Calu3 (cell line): ENCODE results near the gene FBXL7. TPM values are rescaled to one million over a fixed set of nuclear protein-coding genes. Genes with fewer than 3 reads are reported as not detected.

Source experiments
- BruUV-seq: library from RNA; stranded (reverse); fragments of 400-500 nt; replicated peaks from 2 replicates; lab custom pipeline; 2021; lab: Mats Ljungman, UMichigan
- CTCF ChIA-PET: fragments of 300-600 bp; sonication (Branson Sonifier 250); formaldehyde crosslinking; loops from one replicate; lab custom pipeline; 2022; ENCODE audit warnings: antibody characterized with exemption; lab: Charles Lee
- DNase-seq: peaks from one replicate; pipeline ENCODE4 v3.0.0; 2022
- H3K27ac Mint-ChIP-seq: one replicate; pipeline ENCODE4 v1.8.0; 2022; ENCODE audit warnings: mixed read lengths; ENCODE audit not compliant: unreplicated experiment
- H3K27me3 Mint-ChIP-seq: one replicate; pipeline ENCODE4 v1.8.0; 2022; ENCODE audit warnings: mixed read lengths; ENCODE audit not compliant: unreplicated experiment
- H3K36me3 Mint-ChIP-seq: one replicate; pipeline ENCODE4 v1.8.0; 2022; ENCODE audit warnings: mild to moderate bottlenecking, moderate library complexity, mixed read lengths; ENCODE audit not compliant: insufficient read depth, unreplicated experiment
- H3K4me1 Mint-ChIP-seq: one replicate; pipeline ENCODE4 v1.8.0; 2022; ENCODE audit warnings: mild to moderate bottlenecking, low read depth, mixed read lengths; ENCODE audit not compliant: unreplicated experiment
- H3K4me3 Mint-ChIP-seq: one replicate; pipeline ENCODE4 v1.8.0; 2022; ENCODE audit warnings: mild to moderate bottlenecking, low read depth, moderate library complexity, mixed read lengths; ENCODE audit not compliant: unreplicated experiment
- H3K9me3 Mint-ChIP-seq: one replicate; pipeline ENCODE4 v1.8.0; 2022; ENCODE audit warnings: low read depth, mixed read lengths; ENCODE audit not compliant: unreplicated experiment
- intact Hi-C: fragments of 100-400 bp; cut with micrococcal nuclease; formaldehyde crosslinking; loops from one replicate; pipeline ENCODE4 v1.10.0; 2022; ENCODE audit not compliant: unreplicated experiment
- total RNA-seq: library from RNA; stranded (reverse); gene quantifications from 2 replicates; pipeline ENCODE4 v1.2.3, GENCODE V29; 2022
- TF ChIP-seq, protein P1 (sequence below): fragments of 200-600 bp; IDR thresholded peaks from one replicate; pipeline ENCODE4 v1.8.0; 2022; ENCODE audit warnings: antibody characterized with exemption; ENCODE audit not compliant: unreplicated experiment

FBXL7 gene
- total RNA-seq, 1 experiment from 2014 or later: not detected

DNA sequence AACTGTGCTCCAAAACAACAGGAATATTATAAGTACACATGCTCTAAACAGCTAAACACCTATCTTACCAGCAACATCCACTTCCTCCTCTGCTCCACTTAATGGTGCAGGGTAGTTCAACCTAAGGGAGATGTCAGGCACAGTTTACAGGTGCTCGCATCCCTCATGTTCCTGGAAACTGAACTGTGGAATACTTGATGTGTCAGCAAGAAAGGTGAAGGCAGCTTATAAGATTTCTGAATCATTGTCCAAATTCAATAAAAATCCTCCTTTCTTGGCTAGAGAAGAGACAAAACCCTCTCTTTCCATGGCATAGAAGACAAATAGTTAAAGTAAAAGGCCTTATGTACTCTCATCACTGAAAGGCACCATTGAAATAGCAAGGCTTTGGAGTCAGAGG, 272.2 kb downstream of the FBXL7 start:
- TF ChIP-seq, protein P1, sequence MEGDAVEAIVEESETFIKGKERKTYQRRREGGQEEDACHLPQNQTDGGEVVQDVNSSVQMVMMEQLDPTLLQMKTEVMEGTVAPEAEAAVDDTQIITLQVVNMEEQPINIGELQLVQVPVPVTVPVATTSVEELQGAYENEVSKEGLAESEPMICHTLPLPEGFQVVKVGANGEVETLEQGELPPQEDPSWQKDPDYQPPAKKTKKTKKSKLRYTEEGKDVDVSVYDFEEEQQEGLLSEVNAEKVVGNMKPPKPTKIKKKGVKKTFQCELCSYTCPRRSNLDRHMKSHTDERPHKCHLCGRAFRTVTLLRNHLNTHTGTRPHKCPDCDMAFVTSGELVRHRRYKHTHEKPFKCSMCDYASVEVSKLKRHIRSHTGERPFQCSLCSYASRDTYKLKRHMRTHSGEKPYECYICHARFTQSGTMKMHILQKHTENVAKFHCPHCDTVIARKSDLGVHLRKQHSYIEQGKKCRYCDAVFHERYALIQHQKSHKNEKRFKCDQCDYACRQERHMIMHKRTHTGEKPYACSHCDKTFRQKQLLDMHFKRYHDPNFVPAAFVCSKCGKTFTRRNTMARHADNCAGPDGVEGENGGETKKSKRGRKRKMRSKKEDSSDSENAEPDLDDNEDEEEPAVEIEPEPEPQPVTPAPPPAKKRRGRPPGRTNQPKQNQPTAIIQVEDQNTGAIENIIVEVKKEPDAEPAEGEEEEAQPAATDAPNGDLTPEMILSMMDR: no peak

DNA sequence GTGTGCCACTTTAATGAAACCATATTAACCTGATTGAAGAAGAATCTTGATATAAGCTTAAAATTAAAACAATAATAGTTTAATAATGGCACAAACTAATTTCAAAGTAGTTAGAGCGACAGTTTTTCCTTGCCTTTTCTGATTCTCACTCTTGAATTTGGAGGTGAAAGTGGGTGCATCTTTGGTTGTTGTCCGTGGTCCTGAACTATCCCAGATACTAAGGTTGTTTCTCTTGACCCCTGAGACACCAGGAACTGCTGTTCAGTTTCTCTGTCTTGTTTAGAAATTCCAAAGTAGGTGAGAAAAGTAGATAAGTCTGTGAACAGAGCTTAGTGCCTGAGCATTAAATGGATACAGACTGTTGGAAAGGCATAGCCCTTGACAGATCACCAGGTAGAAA, 274.7 kb downstream of the FBXL7 start:
- DNase-seq: no peak
- intact Hi-C loops: no loop called here
- H3K27me3 Mint-ChIP-seq: no peaks in the 10 kb centered on the region
- no TSS peak for BruUV-seq
- TF ChIP-seq, protein P1: no peak
- no peaks in the 10 kb centered on the region for H3K36me3 Mint-ChIP-seq
- H3K4me1 Mint-ChIP-seq: no peaks in the 10 kb centered on the region
- no peak overlapping the region for H3K27ac Mint-ChIP-seq
- CTCF ChIA-PET: no interaction called here
- peaks cover 19% of the 10 kb centered on the region for H3K9me3 Mint-ChIP-seq
- H3K4me3 Mint-ChIP-seq: no peak overlapping the region

More for the DNA sequence above, 272.2 kb downstream of the FBXL7 start:
- H3K36me3 Mint-ChIP-seq: no peaks in the 10 kb centered on the region
- intact Hi-C loops: no loop called here
- H3K27ac Mint-ChIP-seq: no peak overlapping the region
- CTCF ChIA-PET: no interaction called here
- peaks cover 13% of the 10 kb centered on the region for H3K9me3 Mint-ChIP-seq
- no peak for DNase-seq
- no peaks in the 10 kb centered on the region for H3K27me3 Mint-ChIP-seq
- H3K4me1 Mint-ChIP-seq: no peaks in the 10 kb centered on the region
- no TSS peak for BruUV-seq
- H3K4me3 Mint-ChIP-seq: no peak overlapping the region

- BruUV-seq: no TSS peak
- Mint-ChIP-seq H3K4me3 (no peak overlapping the region), H3K9me3 (peaks cover 24% of the 10 kb centered on the region), H3K27me3 (no peaks in the 10 kb centered on the region), H3K36me3 (no peaks in the 10 kb centered on the region), H3K27ac (no peak overlapping the region), H3K4me1 (no peaks in the 10 kb centered on the region)
- TF ChIP-seq, protein P1: no peak
- intact Hi-C loops: no loop called here
- CTCF ChIA-PET: no interaction called here
- DNase-seq: no peak
These were observed 276.4 kb downstream of the FBXL7 start for GRCh38 chr5:15776346-15776745.

- Mint-ChIP-seq H3K4me1 (no peaks in the 10 kb centered on the region), H3K27me3 (no peaks in the 10 kb centered on the region), H3K27ac (no peak overlapping the region), H3K9me3 (peaks cover 14% of the 10 kb centered on the region), H3K4me3 (no peak overlapping the region), H3K36me3 (no peaks in the 10 kb centered on the region)
- DNase-seq: no peak
- intact Hi-C loops: no loop called here
- no TSS peak for BruUV-seq
- CTCF ChIA-PET: no interaction called here
- TF ChIP-seq, protein P1: no peak
These were observed 283.8 kb downstream of the FBXL7 start for GRCh38 chr5:15783734-15784133.
